Measurements from ENCODE around the gene CAMTA2.

GRCh38 chr17:5002121-5002788 is 14.8 kb upstream of the CAMTA2 start:
- TF ChIP-seq CTCF (conservative IDR thresholded peaks at IDR 0.05; ENCODE audit: low read length): no peak
- no peak for TF ChIP-seq EZH2phosphoT487 (IDR thresholded peaks at IDR 0.05; ENCODE audit: borderline replicate concordance, low read depth, low read length)
